ENCODE data around the gene PRKG1. TPM values are rescaled to one million over a fixed set of nuclear protein-coding genes. Genes with fewer than 3 reads are reported as not detected.

PRKG1 gene
- total and polyA plus RNA-seq, 2 of the 8 experiments (the other 6 are each of a cell fraction or from before 2014, with no cell fraction given) = 4.2 to 15.2 TPM

DNA sequence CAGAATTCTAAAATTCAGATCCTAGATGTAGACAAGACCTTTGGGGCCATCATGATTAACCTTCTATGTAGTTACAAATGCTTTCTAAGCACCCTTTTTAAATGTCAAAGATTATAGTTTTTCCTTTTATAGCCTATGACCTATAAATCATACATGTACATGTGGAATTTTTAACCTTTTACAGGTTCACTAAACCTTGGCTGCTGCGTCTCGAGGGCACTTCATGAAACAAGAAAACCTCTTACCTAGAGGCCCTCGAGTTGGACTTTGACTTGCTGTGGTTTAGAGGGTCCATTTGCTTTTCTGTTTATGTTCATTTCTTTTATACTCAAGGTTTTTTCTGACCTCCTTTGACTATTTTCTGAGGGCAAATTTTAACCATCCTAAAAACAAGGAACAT, 323.0 kb downstream of the PRKG1 start (continued):
- TF ChIP-seq, protein P1, sequence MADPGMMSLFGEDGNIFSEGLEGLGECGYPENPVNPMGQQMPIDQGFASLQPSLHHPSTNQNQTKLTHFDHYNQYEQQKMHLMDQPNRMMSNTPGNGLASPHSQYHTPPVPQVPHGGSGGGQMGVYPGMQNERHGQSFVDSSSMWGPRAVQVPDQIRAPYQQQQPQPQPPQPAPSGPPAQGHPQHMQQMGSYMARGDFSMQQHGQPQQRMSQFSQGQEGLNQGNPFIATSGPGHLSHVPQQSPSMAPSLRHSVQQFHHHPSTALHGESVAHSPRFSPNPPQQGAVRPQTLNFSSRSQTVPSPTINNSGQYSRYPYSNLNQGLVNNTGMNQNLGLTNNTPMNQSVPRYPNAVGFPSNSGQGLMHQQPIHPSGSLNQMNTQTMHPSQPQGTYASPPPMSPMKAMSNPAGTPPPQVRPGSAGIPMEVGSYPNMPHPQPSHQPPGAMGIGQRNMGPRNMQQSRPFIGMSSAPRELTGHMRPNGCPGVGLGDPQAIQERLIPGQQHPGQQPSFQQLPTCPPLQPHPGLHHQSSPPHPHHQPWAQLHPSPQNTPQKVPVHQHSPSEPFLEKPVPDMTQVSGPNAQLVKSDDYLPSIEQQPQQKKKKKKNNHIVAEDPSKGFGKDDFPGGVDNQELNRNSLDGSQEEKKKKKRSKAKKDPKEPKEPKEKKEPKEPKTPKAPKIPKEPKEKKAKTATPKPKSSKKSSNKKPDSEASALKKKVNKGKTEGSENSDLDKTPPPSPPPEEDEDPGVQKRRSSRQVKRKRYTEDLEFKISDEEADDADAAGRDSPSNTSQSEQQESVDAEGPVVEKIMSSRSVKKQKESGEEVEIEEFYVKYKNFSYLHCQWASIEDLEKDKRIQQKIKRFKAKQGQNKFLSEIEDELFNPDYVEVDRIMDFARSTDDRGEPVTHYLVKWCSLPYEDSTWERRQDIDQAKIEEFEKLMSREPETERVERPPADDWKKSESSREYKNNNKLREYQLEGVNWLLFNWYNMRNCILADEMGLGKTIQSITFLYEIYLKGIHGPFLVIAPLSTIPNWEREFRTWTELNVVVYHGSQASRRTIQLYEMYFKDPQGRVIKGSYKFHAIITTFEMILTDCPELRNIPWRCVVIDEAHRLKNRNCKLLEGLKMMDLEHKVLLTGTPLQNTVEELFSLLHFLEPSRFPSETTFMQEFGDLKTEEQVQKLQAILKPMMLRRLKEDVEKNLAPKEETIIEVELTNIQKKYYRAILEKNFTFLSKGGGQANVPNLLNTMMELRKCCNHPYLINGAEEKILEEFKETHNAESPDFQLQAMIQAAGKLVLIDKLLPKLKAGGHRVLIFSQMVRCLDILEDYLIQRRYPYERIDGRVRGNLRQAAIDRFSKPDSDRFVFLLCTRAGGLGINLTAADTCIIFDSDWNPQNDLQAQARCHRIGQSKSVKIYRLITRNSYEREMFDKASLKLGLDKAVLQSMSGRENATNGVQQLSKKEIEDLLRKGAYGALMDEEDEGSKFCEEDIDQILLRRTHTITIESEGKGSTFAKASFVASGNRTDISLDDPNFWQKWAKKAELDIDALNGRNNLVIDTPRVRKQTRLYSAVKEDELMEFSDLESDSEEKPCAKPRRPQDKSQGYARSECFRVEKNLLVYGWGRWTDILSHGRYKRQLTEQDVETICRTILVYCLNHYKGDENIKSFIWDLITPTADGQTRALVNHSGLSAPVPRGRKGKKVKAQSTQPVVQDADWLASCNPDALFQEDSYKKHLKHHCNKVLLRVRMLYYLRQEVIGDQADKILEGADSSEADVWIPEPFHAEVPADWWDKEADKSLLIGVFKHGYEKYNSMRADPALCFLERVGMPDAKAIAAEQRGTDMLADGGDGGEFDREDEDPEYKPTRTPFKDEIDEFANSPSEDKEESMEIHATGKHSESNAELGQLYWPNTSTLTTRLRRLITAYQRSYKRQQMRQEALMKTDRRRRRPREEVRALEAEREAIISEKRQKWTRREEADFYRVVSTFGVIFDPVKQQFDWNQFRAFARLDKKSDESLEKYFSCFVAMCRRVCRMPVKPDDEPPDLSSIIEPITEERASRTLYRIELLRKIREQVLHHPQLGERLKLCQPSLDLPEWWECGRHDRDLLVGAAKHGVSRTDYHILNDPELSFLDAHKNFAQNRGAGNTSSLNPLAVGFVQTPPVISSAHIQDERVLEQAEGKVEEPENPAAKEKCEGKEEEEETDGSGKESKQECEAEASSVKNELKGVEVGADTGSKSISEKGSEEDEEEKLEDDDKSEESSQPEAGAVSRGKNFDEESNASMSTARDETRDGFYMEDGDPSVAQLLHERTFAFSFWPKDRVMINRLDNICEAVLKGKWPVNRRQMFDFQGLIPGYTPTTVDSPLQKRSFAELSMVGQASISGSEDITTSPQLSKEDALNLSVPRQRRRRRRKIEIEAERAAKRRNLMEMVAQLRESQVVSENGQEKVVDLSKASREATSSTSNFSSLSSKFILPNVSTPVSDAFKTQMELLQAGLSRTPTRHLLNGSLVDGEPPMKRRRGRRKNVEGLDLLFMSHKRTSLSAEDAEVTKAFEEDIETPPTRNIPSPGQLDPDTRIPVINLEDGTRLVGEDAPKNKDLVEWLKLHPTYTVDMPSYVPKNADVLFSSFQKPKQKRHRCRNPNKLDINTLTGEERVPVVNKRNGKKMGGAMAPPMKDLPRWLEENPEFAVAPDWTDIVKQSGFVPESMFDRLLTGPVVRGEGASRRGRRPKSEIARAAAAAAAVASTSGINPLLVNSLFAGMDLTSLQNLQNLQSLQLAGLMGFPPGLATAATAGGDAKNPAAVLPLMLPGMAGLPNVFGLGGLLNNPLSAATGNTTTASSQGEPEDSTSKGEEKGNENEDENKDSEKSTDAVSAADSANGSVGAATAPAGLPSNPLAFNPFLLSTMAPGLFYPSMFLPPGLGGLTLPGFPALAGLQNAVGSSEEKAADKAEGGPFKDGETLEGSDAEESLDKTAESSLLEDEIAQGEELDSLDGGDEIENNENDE (IDR thresholded peaks at IDR 0.05; ENCODE audit: insufficient replicate concordance, low read length) = no peak
- TF ChIP-seq ZNF274 (IDR thresholded peaks at IDR 0.05; ENCODE audit: borderline replicate concordance, extremely low read depth, low read length) (no peak), SP4 (IDR thresholded peaks at IDR 0.05; ENCODE audit: low read length) (no peak), CBX5 (IDR thresholded peaks at IDR 0.05; ENCODE audit: low read depth, low read length) (no peak)

Data from H1 (cell line).